GM12875 (cell line): ENCODE data around the gene CADPS.

Experiments used
- H3K4me3 ChIP-seq: one replicate; pipeline ENCODE4 v1.5.1; 2011; ENCODE audit warnings: low read depth, low read length, control low read depth
- TF ChIP-seq, protein P1 (sequence below): IDR thresholded peaks from 2 replicates; pipeline ENCODE4 v1.5.1; 2011; ENCODE audit warnings: low read depth, mild to moderate bottlenecking, control low read depth, inconsistent platforms, low read length, moderate library complexity, borderline replicate concordance; ENCODE audit not compliant: insufficient read depth

CADPS gene

DNA sequence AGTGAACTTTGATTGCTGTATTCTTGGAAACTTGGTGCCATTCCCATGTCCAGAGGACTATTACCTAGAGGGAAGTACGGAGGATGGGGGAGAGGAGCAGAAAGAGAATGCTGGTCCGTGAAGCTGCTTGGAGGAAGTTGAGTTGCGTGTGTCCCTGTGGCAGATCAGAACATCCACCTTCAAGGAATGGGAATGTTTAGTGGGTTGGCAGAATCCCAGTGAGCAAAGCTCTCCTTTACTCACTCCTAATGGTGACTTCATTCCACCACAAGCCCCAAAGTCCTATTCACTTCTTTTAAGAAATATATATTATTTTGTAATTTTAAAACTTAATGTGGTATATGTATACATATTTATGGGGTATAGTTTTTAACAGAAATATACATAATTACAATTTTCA, 254.0 kb downstream of the CADPS start:
- TF ChIP-seq, protein P1, sequence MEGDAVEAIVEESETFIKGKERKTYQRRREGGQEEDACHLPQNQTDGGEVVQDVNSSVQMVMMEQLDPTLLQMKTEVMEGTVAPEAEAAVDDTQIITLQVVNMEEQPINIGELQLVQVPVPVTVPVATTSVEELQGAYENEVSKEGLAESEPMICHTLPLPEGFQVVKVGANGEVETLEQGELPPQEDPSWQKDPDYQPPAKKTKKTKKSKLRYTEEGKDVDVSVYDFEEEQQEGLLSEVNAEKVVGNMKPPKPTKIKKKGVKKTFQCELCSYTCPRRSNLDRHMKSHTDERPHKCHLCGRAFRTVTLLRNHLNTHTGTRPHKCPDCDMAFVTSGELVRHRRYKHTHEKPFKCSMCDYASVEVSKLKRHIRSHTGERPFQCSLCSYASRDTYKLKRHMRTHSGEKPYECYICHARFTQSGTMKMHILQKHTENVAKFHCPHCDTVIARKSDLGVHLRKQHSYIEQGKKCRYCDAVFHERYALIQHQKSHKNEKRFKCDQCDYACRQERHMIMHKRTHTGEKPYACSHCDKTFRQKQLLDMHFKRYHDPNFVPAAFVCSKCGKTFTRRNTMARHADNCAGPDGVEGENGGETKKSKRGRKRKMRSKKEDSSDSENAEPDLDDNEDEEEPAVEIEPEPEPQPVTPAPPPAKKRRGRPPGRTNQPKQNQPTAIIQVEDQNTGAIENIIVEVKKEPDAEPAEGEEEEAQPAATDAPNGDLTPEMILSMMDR: no peak
- no peak overlapping the region for H3K4me3 ChIP-seq

DNA sequence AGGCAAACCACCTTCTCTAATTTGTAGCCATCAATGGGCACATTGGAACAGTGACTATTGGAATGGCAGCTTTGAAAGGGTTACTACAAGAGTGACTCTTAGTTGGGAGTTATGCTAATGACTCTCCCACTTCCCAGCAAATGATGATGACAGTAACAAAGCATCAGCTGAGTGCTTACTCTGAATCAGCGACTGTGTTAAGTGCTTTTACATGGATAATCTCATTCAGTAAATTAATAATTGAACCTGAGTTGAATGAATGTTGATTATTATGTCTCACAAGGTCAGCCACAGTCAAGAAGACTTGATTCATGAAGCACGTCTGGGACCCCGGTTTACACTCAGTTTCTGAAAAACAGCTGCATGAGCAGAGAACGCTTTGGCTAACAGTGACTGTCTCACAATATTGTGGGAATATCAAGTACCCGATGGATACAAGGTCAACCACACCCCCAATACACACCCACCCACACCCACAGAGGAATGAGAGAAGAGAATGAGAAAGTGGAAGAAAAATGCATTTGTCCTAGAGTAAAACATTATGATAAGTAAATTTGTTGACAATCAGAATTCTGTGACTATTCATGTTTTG, 259.9 kb downstream of the CADPS start:
- no peak overlapping the region for H3K4me3 ChIP-seq
- TF ChIP-seq, protein P1: no peak

DNA sequence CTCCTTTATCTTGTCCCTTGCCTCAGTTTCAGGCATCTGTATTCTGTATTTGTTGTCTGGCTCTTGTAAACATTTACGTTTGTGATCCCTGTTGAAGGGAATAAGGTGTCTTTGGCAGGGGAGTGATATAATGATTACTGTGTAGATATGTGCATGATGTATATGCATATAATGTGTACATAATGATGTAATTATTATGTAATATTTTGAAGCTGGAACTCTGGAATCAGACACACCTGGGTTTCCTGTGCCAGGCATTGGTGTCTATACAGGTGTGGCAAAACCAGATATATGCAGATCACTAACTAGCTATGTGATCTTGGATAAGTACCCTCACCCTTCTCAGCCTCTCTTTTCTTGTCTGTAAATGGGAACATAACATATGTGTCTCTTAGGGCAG, 260.7 kb downstream of the CADPS start:
- TF ChIP-seq, protein P1: no peak

DNA sequence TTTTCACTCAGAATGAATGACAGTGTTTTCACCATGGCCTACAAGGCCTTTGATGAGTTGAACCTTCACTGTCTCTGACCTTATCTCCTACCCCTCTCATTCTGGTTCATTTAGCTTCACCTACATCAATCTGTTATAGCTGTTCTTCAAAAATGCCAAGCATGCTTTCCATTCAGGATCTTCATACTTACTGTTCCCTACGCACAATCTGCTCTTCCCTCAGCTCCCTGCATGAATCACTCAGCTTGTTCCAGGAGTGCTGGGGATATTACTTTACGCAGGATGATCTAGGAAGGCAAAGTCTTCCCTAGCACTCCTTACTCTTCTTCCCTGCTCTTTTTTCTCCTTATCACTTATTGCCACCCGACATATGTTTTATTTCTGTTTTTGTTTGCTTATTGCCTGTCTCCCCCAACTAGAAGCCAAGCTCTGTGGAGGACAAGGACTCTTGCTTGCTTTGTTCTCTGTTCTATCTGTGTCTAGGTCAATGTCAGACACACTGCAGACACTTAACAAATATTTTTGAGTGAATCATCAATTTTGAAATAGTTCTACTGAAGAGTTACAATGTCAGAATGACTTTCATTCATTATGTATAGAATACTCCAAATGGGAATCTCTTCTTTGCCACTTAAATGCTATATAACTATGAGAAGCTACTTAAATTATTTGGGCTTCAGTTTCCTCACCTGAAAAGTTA, 263.5 kb downstream of the CADPS start:
- TF ChIP-seq, protein P1: no peak
- H3K4me3 ChIP-seq: no peak overlapping the region

More for the DNA sequence above, 260.7 kb downstream of the CADPS start:
- no peak overlapping the region for H3K4me3 ChIP-seq

DNA sequence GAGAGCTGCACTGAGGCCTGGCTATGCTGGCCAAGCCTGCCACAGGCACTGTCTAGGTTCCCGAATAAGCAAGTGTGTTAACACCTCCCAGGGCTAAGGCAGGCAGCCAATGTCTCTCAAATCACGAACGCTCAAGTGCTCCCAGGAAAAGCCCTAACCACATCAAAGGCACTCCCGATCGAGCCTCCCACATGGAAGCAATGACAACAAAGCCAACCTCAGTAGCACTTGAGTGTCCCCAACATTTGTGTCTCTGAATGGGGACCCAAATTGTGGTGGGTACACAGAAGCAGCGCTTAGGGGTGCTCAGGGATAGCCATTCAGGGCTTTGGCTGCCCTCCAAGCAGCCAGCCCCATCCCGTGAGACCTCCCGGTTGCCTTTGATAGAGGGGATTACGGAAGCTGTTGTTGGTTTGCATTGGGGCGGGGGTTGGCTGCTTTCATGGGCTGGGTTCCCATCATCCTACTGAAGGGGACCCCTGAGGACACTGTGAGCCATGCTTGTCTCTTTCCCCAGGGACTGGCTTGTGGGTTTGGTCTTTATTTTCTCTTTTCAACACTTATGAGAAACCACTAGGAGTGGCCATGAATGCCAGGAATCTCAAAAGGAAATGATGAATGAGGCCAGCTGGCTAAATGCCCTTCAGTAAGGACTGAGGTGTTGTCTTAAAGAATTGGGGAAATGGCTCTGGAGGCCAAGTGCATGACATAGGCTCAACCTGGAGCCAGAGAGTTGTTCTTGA, 267.8 kb downstream of the CADPS start:
- H3K4me3 ChIP-seq: no peak overlapping the region
- TF ChIP-seq, protein P1: no peak

DNA sequence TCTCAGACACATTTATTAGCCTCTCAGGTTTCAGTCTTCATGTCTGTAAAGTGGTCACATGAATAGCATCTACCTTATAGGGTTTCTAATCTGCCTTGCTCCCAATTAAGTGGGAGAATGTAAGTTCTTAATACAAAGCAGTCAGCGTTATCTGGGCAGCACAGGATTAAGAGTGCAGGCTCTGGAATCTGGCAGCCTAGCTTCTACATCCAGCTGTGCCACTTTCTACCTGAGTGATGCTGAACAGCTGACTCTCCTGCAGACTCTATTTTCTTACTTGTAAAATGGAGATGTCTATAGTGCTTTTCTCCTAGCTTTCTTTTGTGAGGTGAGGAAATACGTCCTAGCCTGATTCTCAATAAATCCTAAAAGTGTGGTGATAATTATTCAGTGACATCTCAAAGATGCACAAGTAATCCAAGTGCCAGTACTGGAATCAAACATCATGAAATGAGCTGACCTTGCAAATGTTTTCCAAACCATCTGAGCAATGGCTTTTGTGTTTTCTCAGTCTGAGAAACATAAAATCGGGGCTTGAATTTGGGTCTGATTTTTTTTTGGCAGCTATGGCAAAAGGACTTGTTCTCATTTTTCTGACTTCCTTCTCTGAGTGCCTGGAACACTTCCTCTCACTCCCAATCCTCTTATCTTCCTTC, 269.7 kb downstream of the CADPS start:
- TF ChIP-seq, protein P1: no peak

More for the DNA sequence above, 269.7 kb downstream of the CADPS start:
- no peak overlapping the region for H3K4me3 ChIP-seq
